Superior temporal gyrus (tissue), 1 donor: ENCODE data around the gene KLHL33.

Source experiments
- DNase-seq: peaks from one replicate; pipeline ENCODE4 v3.0.0-alpha.2; 2016; ENCODE audit errors: extremely low spot score

The KLHL33 gene, protein sequence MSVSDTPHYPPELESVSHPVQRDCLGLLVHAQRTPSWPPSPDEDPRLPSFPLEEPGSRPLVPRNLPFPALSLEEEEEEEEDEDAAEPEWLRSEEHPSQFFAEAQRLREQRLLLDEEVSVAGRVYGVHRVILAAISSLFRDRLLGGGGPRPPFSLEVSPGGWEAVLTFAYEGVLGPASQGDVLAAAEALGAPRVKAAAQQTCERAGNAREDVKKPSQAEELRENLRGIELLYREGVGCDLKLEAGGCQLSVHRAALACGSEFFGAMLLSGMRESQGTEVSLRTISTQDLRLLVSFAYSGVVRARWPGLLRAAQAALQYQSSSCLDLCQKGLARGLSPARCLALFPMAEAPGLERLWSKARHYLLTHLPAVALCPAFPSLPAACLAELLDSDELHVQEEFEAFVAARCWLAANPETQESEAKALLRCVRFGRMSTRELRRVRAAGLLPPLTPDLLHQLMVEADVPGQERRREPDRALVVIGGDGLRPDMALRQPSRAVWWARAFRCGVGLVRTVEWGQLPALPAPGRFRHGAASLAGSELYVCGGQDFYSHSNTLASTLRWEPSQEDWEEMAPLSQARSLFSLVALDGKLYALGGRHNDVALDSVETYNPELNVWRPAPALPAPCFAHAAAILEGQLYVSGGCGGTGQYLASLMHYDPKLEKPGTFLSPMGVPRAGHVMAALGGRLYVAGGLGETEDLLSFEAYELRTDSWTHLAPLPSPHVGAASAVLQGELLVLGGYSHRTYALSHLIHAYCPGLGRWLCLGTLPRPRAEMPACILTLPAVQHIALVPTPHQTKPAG

DNA sequence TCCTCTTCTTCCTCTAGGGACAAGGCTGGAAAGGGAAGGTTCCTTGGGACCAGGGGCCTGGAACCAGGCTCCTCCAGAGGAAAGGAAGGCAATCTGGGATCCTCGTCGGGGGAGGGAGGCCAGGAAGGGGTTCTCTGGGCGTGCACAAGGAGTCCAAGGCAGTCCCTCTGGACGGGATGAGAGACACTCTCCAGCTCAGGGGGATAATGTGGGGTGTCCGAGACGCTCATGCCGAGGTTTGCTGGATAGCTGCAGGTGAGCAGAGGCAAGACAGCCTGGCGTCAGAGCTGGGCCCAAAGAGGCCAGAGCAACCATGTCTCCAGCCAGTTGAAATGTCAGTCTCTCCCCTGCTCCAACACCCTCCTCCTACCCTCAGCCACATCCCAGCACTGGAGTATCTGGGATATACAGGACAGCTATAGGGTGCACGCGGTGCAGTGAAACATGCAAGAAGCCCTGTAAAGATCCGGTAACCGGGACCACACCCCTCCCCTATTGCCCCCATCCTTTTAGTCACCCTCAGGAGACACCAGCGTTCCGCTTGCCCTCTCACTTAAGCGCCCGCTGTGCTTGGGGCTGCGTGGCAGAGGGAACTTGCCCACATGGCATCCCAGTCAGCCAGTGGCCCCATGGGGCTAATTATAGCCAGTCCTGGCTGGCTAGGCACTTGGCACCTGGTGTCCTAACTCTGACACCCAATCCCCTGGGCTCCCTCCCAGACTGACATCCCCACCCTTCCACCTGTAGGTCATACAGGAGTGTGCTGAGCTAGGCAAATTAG, at the start of gene KLHL33:
Gene KLHL33, minus strand, starts transcription at position 585 of the 781 bp plus-strand sequence. Its CDS starts 355 bp downstream, at position 230.
- DNase-seq, result no peak

DNA sequence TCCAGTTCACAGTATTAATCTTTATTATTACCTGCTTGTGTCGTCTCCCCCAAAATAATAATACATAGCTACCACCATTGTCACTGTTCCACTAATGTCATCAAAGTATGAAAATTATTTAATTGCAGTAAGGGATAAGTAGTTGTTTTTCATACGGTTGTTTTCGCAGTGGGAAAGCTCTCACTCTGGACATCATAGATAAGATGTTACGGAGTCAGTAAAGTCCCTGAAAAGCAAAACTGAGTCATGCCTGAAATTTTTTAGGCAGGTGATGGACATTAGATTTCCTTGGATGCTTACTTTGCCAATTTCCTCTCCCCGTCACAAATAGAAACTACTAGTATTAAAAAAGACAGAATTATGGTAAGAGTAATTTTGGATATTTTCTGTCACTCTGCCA, 46.4 kb upstream of the KLHL33 start:
- DNase-seq, result no peak

DNA sequence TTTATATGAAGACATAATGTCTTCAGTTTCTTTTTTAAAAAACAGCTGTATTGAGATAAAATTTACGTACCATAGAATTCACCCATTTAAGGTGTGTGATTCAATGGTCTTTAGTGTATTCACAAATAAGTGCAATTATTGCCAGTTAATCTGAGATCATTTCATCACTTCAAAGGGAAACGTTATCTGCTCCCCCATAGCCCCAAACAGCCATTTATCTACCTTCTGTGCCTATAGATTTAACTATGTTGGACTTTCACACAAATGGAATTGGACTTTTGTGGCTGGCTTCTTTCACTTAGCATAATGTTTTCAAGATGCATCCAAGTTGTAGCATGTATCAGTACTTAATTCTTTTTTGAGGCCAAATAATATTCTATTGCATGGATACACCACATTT, 42.9 kb upstream of the KLHL33 start:
- no peak for DNase-seq

DNA sequence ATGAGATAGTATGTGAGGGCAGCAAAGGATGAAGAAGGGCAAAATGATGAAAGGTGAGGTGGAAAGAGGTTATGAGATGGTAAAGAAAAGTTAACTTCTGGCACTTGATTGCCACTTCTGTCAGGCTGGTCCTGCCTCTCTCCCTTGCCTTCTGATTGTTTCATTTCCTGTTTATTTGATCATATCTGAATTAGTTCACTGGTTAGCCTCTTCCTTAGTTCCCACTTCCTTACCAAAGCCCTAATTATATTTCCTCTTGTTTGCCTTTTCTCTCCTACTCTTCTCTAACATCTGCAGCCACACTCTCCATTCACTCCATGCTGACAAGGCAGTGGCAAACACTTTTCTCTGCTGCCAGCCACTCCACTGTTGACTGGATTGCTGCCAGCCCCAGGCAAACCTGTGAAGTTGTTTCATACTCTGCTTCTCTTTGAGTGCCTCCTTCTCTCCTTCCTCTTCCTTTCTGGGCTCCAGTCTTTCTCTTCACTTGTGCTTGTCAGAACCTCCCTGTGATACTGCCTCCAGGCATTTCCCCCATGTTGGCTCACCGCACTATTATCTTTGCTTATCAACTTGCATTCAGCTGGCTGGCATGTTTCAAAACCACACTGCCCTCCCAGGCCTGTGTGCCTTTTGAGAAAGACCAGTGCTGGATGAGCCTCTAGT, 41.4 kb upstream of the KLHL33 start:
- peak; percentile 21 for DNase-seq

DNA sequence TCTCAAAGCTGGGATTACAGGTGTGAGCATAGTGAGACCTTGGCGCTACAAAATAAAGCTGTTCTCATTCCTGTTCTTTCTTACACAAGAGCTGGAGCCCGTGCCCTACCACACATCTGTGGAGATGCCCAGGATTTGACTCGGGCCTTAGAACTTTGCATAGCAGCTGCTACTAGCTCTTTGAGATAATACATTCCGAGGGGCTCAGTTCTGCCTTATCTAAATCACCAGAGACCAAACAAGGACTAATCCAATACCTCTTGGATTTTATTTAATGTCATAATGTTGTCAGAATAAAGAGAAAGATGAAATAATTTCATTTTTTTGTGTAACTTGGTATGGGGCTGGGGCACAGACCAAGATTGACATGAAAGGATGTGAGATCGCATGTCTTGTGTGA, 40.8 kb upstream of the KLHL33 start:
- DNase-seq, result no peak

DNA sequence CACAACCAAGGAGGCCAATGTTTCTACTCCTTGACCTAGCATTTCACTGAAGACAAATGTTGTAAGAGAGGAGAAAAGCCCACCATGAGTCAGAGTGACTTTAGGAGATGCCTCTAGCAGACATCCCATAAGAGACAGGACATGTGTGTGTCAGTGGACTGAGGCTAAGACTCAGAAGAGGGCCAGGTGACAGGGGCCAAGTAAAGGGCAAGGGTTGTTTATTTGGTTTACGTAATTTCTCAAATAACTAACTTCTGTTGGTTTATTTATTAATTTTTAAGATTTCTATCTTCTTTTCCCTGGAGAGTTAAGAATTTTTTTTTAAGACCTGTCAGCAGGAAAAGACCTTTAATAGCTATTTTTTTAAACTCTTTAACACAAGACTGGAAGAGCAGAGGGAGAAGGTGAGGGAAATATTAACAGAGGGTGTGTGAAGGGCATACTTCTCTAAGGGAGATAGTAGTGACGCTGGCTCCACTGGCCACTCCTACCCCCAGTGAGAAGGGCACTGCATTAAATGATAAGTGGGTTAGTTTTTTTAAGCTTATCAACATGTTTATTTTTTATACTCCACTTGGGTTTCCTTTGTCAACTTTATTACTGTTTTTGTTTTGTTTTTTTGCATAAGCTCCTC, 36.7 kb upstream of the KLHL33 start:
- DNase-seq, result no peak

DNA sequence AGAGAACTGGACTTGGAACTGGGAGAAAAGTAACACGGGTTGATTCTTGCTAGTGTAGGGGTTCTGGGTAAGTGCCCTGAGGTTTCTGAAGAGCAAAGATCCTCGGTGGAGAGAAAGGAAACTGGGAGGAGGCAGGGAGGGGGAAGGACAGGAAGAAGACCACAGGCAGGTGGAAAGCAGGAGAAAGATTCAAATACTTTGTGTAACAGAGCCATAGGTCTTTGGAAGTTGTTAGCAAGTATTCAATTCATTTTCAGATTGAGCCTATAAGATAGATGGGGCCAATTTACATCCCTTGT, 34.6 kb upstream of the KLHL33 start:
- no peak for DNase-seq

DNA sequence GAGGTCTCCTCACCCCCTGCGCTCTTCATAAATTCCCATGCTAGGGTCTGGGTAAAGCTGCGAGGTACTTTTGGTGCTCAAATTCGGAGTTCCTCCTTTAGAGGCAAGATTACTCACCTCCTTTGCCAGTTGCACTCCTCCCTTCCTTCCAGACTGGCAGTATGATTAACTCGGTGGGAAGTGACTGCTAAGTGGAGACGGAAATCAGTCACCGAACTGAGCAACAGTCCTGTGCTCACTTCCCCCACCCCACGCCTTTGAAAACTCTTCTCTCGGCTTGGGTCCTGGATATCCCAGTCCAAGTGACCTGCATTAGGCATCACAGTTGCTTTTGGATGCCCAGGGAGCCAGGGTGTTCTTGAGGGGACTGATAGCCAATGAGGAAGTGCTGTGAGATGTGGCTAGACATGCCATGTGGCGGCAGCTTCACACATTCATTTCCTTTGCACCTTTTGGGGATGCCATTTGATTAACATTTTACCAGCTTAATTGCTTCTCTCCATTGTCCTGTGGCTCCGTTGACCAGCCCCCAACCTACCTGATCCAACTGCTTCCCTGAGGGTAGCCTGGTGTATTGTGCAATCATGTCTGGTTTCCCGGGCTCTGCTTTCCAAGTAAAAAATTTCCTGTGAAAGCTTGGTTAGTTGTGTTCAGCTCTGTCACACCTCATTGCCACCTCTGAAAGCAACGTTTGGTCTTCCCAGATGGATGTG, 34.1 kb upstream of the KLHL33 start:
- DNase-seq, result peak; percentile 40

DNA sequence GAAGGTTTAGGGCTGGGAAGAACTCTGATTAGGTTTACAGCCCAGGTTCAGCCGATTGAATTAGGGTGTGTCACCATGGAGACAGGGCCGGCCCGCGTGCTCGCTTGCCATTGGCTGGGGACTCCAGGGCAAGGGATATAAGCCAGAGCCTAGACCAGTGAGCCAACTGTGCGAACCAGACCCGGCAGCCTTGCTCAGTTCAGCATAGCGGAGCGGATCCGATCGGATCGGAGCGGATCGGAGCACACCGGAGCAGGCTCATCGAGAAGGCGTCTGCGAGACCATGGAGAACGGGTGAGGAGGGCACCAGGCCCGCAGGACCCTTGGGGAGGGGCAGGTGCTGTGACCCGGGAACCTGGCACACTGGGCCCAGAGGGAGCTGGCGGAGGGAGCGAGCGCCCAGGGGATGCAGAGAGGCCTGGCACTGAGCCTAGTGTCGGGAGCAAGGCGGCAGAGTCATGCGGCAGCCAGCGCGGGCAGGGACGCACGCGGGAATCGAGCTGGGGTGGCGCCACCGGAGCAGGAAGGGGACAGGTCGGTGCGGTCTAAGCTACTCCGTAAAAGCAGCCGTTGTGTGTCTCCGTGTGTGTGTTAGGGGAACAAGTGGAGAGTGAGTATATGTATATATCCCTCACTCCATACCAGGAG, 33.4 kb upstream of the KLHL33 start, which contains the start of gene PNP:
Gene PNP, plus strand, starts transcription at position 165 of the 648 bp plus-strand sequence. Its CDS starts 119 bp downstream, at position 284.
- DNase-seq, result peak; percentile 82

DNA sequence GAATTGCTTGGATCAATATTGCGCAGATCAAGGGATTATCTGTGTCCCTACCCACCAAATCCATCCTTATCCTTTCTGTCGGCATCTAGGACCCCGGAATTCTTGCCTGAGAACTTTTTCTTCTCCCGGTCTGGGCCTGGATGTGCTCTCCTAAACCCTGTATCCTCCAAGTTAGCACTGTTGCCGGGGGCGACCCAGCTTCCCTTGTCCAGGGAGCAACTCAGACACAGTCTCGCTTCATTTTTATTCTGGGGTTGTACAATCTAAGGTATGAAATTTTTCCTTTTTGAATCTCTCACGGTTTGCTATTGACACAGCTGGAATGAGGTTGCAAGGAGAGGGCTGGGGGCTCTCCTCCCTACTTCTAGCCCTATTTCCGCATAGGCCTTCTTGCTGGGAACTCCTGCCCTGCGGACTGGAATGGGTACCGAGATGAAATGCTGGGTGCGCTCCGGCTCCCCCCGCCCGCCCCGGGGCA, 32.8 kb upstream of the KLHL33 start:
- peak; percentile 9 for DNase-seq

DNA sequence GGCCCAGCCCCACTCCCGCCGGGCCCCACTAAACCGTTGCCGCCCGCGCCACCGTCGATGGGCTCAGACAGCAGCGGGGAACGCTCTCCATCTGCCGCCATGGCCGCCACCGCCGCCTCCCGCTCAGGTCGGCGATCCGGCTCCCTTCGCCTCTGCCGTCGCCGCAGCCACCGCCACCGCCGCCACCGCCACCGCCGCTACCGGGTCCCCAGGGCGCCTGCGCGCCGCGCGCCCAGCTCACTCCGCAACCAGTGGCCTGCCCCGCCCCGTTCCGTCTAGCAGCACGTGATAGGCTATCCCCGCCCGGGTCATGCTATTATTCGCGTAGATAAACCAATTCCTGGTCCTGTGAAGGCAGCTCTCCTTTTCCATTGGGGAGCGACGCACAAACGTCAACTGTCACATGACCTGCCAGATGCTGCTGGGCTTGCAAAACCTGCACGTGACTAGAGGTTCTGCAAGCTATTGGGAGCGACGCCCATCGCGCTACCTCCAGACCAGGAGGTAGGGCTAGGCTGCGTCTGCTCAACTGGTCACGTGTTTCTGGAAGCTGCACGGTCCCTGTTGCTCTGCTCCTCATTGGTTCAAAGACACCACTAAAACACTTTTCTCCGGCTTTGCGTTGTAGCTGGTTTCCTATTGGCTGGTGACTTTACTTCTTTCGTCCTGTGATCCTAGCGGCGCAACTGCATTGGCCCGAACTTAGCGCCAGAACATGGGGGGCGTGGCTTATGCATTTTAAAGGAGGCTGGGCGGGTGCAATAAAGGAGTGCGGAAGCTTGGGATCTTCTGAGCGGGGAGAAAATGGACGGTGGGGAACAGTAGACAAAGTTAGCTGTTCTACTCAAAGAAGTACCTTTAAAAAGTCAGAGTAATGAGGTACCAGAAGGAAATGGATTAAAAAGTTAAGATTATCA, 25.5 kb upstream of the KLHL33 start, which contains the start of gene PIP4P1:
Gene PIP4P1, minus strand, starts transcription at position 210 of the 917 bp plus-strand sequence. Its CDS starts 109 bp downstream, at position 101.
- DNase-seq, result peak; percentile 100

DNA sequence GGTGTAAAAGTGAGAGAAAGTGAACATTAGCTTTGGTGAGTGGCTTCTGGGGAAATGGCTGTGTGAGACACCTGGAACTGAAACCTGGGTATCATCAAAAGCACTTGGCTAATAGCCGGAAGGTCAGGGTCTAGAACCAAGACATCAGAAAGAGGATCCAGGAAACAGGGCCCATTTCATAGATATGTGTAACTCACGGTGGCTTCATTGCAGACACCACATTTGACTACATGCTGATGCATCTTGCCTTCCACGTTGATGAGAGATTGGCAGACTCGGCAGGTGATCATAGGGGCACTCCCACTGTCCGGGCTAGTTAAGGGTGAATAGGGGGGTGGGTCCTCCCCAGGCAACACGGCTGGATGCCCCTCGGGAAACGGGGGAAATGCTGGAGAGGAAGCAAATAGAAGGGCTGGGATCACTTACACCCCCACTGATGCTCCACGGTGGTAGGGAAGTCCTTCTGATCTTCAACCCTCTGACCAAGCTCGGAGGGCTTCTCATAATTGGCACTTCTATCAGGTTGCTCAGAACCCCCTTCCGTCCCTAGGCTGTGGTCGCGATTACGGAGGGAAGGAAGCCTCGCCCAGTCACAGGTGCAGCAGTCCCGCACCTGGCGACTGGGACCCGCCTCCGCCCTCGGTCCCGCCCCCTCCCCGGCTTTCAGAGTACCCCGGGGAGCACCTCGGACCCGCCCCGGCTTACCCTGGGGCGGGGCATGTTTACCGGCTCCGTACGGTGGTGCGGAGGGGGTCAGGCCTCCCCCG, 24.7 kb upstream of the KLHL33 start:
- DNase-seq, result no peak

DNA sequence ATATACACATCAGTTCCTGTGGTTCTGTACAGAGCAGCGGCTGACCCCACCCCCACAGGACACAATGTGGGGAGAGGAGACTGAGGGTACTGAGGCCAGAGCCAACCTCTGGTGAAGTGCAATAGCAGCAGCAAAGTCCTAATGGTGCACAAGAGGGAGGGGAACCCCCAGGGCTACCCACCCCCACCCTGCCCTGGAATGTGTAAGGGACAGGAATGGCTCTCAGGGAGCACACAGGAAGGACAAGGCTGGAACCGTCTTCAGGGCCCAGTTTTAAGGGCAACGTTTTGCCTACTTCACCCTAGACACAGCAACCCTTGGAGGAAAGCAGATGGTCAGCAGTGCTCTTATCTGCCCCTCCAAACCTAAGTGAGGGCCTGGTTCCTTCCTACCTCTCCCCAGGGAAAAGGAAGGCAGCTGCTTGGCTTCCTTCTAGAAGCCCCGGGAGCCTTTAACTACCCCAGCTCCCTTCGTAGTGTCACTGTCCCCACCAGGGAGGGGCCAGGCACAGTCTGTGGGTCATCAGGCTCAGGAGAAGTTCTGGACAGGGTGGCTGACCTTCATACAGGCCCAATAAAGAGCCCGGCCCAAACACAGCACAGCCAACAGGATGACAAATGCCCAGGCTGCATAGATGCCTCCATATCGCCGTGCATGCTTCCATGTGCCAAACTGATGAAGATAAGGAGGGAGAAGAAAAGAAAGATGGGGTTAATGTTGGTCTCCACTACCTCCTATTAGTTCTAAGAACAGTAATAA, 22.2 kb upstream of the KLHL33 start:
- no peak for DNase-seq

DNA sequence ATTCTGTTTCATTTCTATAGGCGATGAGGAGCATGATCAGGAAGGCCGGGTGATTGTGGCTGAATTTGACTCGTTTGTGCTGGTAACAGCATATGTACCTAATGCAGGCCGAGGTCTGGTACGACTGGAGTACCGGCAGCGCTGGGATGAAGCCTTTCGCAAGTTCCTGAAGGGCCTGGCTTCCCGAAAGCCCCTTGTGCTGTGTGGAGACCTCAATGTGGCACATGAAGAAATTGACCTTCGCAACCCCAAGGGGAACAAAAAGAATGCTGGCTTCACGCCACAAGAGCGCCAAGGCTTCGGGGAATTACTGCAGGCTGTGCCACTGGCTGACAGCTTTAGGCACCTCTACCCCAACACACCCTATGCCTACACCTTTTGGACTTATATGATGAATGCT, 21.0 kb upstream of the KLHL33 start:
- DNase-seq, result no peak

DNA sequence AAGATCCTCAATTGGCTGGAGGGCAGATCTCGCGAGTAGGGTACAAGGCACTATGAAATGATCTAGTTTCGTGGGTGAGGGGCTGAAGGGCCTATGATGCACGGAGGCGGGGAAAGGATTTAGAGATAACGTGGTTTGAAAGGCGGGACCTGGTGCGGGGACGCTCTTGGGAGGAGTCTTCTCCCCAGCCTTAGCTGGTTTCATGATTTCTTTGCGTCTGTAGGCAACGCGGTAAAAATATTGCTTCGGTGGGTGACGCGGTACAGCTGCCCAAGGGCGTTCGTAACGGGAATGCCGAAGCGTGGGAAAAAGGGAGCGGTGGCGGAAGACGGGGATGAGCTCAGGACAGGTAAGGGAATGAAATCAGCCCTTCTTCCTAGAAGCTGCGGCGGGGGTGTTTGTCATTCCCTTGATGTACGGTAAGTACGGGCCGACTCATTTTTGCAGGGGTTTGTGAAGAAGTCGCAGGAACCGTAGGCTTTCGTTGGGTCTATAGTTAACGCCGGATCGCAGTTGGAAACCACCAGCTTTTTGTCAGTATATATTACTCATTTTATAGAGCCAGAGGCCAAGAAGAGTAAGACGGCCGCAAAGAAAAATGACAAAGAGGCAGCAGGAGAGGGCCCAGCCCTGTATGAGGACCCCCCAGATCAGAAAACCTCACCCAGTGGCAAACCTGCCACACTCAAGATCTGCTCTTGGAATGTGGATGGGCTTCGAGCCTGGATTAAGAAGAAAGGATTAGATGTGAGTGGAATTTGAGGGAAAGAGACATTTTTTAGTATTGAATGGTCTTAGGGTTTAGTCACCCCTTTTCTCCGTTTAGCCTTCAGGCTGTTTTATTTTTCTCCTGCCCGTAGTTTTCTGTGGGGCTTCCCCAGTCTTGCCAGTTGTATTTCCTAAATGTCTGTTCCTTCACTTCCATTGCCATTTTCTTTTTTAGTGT, 19.7 kb upstream of the KLHL33 start:
- DNase-seq, result no peak
